ENCODE data around the gene LPO. TPM values are rescaled to one million over a fixed set of nuclear protein-coding genes. Genes with fewer than 3 reads are reported as not detected.

Gene LPO
- total RNA-seq, 2 donors from 2014 or later: not detected

- no peaks in the 10 kb centered on the region for H3K9me3 Mint-ChIP-seq
- H3K27me3 Mint-ChIP-seq: peaks cover 0 to 21% of the 10 kb centered on the region in 2 donors
- no peaks in the 10 kb centered on the region for H3K36me3 Mint-ChIP-seq
- peaks cover 4 to 8% of the 10 kb centered on the region in 2 donors for H3K4me1 Mint-ChIP-seq (ENCODE audit: low read depth in 2 of 2)
- no peak within 1 kb of the TSS for H3K27ac Mint-ChIP-seq
- no peak within 1 kb of the TSS for H3K4me3 Mint-ChIP-seq
- no peak for DNase-seq (ENCODE audit: low spot score)
- ATAC-seq: no peak
Measured at GRCh38 chr17:58280480-58281217, 42.3 kb downstream of the LPO start, which contains the start of gene MPO. TSS of gene MPO (minus strand) at chr17:58280935. CDS start at chr17:58280758, 177 bp downstream.

GRCh38 chr17:58281511-58282011 lies 43.2 kb downstream of the LPO start:
- Mint-ChIP-seq H3K27me3 (peaks cover 0 to 21% of the 10 kb centered on the region in 2 donors), H3K36me3 (no peaks in the 10 kb centered on the region), H3K4me3 (no peak overlapping the region), H3K4me1 (ENCODE audit: low read depth in 2 of 2) (peaks cover 4 to 8% of the 10 kb centered on the region in 2 donors), H3K27ac (no peak overlapping the region), H3K9me3 (no peaks in the 10 kb centered on the region)
- DNase-seq (ENCODE audit: low spot score): no peak
- no peak for ATAC-seq

- no peak overlapping the region for H3K4me3 Mint-ChIP-seq
- no peak for ATAC-seq
Measured at GRCh38 chr17:58282442-58282841, 44.1 kb downstream of the LPO start.

GRCh38 chr17:58283674-58284612 lies 45.6 kb downstream of the LPO start:
- no peak overlapping the region for H3K4me3 Mint-ChIP-seq
- no peaks in the 10 kb centered on the region for H3K36me3 Mint-ChIP-seq
- no peak for DNase-seq (ENCODE audit: low spot score)
- no peak overlapping the region for H3K27ac Mint-ChIP-seq
- H3K4me1 Mint-ChIP-seq (ENCODE audit: low read depth in 2 of 2): peaks cover 3 to 4% of the 10 kb centered on the region in 2 donors
- peaks cover 12 to 17% of the 10 kb centered on the region in 2 donors for H3K27me3 Mint-ChIP-seq
- H3K9me3 Mint-ChIP-seq: no peaks in the 10 kb centered on the region
- ATAC-seq: no peak

More at GRCh38 chr17:58282442-58282841, 44.1 kb downstream of the LPO start:
- Mint-ChIP-seq H3K27me3 (peaks cover 2 to 21% of the 10 kb centered on the region in 2 donors), H3K4me1 (ENCODE audit: low read depth in 2 of 2) (peaks cover 4 to 8% of the 10 kb centered on the region in 2 donors), H3K9me3 (no peaks in the 10 kb centered on the region), H3K36me3 (no peaks in the 10 kb centered on the region), H3K27ac (no peak overlapping the region)
- DNase-seq (ENCODE audit: low spot score): no peak

- no peak for DNase-seq (ENCODE audit: low spot score)
- H3K27ac Mint-ChIP-seq: no peak overlapping the region
Measured at GRCh38 chr17:58284613-58285421, 46.4 kb downstream of the LPO start.

GRCh38 chr17:58285422-58285810 lies 47.0 kb downstream of the LPO start:
- no peak for DNase-seq (ENCODE audit: low spot score)
- Mint-ChIP-seq H3K9me3 (no peaks in the 10 kb centered on the region), H3K27ac (no peak overlapping the region), H3K36me3 (no peaks in the 10 kb centered on the region), H3K4me1 (ENCODE audit: low read depth in 2 of 2) (no peaks in the 10 kb centered on the region), H3K4me3 (no peak overlapping the region), H3K27me3 (peaks cover 15 to 19% of the 10 kb centered on the region in 2 donors)
- ATAC-seq: no peak

More at GRCh38 chr17:58284613-58285421, 46.4 kb downstream of the LPO start:
- ATAC-seq: no peak
- Mint-ChIP-seq H3K4me1 (ENCODE audit: low read depth in 2 of 2) (peaks cover under 1% of the 10 kb centered on the region in 2 donors), H3K27me3 (peaks cover 14% of the 10 kb centered on the region in 2 donors), H3K4me3 (no peak overlapping the region), H3K9me3 (no peaks in the 10 kb centered on the region), H3K36me3 (no peaks in the 10 kb centered on the region)

GRCh38 chr17:58289869-58290268 lies 51.5 kb downstream of the LPO start:
- H3K4me1 Mint-ChIP-seq (ENCODE audit: low read depth in 2 of 2): no peaks in the 10 kb centered on the region
- H3K9me3 Mint-ChIP-seq: no peaks in the 10 kb centered on the region
- H3K4me3 Mint-ChIP-seq: no peak overlapping the region
- no peaks in the 10 kb centered on the region for H3K36me3 Mint-ChIP-seq
- H3K27ac Mint-ChIP-seq: no peak overlapping the region
- DNase-seq (ENCODE audit: low spot score) (no peak), ATAC-seq (no peak)
- H3K27me3 Mint-ChIP-seq: peaks cover 22 to 41% of the 10 kb centered on the region in 2 donors

GRCh38 chr17:58291246-58291645 lies 52.9 kb downstream of the LPO start:
- Mint-ChIP-seq H3K4me1 (ENCODE audit: low read depth in 2 of 2) (no peaks in the 10 kb centered on the region), H3K9me3 (no peaks in the 10 kb centered on the region), H3K27me3 (peaks cover 20 to 41% of the 10 kb centered on the region in 2 donors), H3K27ac (no peak overlapping the region), H3K36me3 (no peaks in the 10 kb centered on the region), H3K4me3 (no peak overlapping the region)
- ATAC-seq (no peak), DNase-seq (ENCODE audit: low spot score) (no peak)

GRCh38 chr17:58294034-58294433 lies 55.6 kb downstream of the LPO start:
- H3K27ac Mint-ChIP-seq: no peak overlapping the region
- peaks cover 14 to 29% of the 10 kb centered on the region in 2 donors for H3K27me3 Mint-ChIP-seq
- no peaks in the 10 kb centered on the region for H3K36me3 Mint-ChIP-seq
- DNase-seq (ENCODE audit: low spot score) (no peak), ATAC-seq (no peak)
- no peak overlapping the region for H3K4me3 Mint-ChIP-seq
- no peaks in the 10 kb centered on the region for H3K9me3 Mint-ChIP-seq
- H3K4me1 Mint-ChIP-seq (ENCODE audit: low read depth in 2 of 2): no peaks in the 10 kb centered on the region

GRCh38 chr17:58300336-58300735 lies 62.0 kb downstream of the LPO start:
- ATAC-seq: no peak
- Mint-ChIP-seq H3K9me3 (no peaks in the 10 kb centered on the region), H3K4me3 (no peak overlapping the region), H3K36me3 (no peaks in the 10 kb centered on the region), H3K27me3 (peaks cover 0 to 2% of the 10 kb centered on the region in 2 donors), H3K4me1 (ENCODE audit: low read depth in 2 of 2) (peaks cover 6 to 11% of the 10 kb centered on the region in 2 donors), H3K27ac (no peak overlapping the region)
- DNase-seq (ENCODE audit: low spot score): no peak

- H3K36me3 Mint-ChIP-seq: no peaks in the 10 kb centered on the region
- no peak overlapping the region for H3K27ac Mint-ChIP-seq
- no peak for ATAC-seq
- DNase-seq (ENCODE audit: low spot score): no peak
- H3K9me3 Mint-ChIP-seq: no peaks in the 10 kb centered on the region
- H3K27me3 Mint-ChIP-seq: no peaks in the 10 kb centered on the region
- H3K4me1 Mint-ChIP-seq (ENCODE audit: low read depth in 2 of 2): peaks cover 6 to 11% of the 10 kb centered on the region in 2 donors
- no peak overlapping the region for H3K4me3 Mint-ChIP-seq
Measured at GRCh38 chr17:58301504-58302150, 63.2 kb downstream of the LPO start.

- DNase-seq (ENCODE audit: low spot score): no peak
- no peak overlapping the region for H3K4me3 Mint-ChIP-seq
- no peak for ATAC-seq
- no peaks in the 10 kb centered on the region for H3K36me3 Mint-ChIP-seq
- H3K27me3 Mint-ChIP-seq: no peaks in the 10 kb centered on the region
- no peaks in the 10 kb centered on the region for H3K9me3 Mint-ChIP-seq
- no peak overlapping the region for H3K27ac Mint-ChIP-seq
- peaks cover 11% of the 10 kb centered on the region in 2 donors for H3K4me1 Mint-ChIP-seq (ENCODE audit: low read depth in 2 of 2)
Measured at GRCh38 chr17:58302171-58302918, 64.0 kb downstream of the LPO start.
